HUES6 (cell line): ENCODE results near the gene PRX.

Experiments used
- H3K27ac ChIP-seq: 2 replicates; pipeline ENCODE4 v1.7.0; 2013; ENCODE audit warnings: low read depth, mild to moderate bottlenecking, low read length, inconsistent platforms
- H3K27me3 ChIP-seq: 2 replicates; pipeline ENCODE4 v1.6.1; 2013; ENCODE audit warnings: low read length; ENCODE audit not compliant: control insufficient read depth, insufficient read depth
- H3K36me3 ChIP-seq: 2 replicates; pipeline ENCODE4 v1.6.1; 2013; ENCODE audit warnings: low read length; ENCODE audit not compliant: control insufficient read depth, insufficient read depth
- H3K4me1 ChIP-seq: 2 replicates; pipeline ENCODE4 v1.6.1; 2013; ENCODE audit warnings: low read length; ENCODE audit not compliant: control insufficient read depth, insufficient read depth
- H3K4me3 ChIP-seq: 2 replicates; pipeline ENCODE4 v1.5.1; 2013; ENCODE audit warnings: low read depth, low read length
- H3K9ac ChIP-seq: one replicate; pipeline ENCODE4 v1.6.1; 2013; ENCODE audit warnings: mild to moderate bottlenecking, low read length
- H3K9me3 ChIP-seq: 2 replicates; pipeline ENCODE4 v1.6.1; 2013; ENCODE audit warnings: low read depth, low read length; ENCODE audit not compliant: control insufficient read depth, insufficient read depth

The PRX gene

GRCh38 chr19:40369797-40370196 is 43.4 kb downstream of the PRX start:
- peaks cover 61% of the 10 kb centered on the region for H3K36me3 ChIP-seq
- no peaks in the 10 kb centered on the region for H3K9me3 ChIP-seq
- no peaks in the 10 kb centered on the region for H3K27me3 ChIP-seq
- peaks cover 21% of the 10 kb centered on the region for H3K4me1 ChIP-seq
- no peak overlapping the region for H3K9ac ChIP-seq
- H3K4me3 ChIP-seq: no peak overlapping the region
- H3K27ac ChIP-seq: no peak overlapping the region

DNA sequence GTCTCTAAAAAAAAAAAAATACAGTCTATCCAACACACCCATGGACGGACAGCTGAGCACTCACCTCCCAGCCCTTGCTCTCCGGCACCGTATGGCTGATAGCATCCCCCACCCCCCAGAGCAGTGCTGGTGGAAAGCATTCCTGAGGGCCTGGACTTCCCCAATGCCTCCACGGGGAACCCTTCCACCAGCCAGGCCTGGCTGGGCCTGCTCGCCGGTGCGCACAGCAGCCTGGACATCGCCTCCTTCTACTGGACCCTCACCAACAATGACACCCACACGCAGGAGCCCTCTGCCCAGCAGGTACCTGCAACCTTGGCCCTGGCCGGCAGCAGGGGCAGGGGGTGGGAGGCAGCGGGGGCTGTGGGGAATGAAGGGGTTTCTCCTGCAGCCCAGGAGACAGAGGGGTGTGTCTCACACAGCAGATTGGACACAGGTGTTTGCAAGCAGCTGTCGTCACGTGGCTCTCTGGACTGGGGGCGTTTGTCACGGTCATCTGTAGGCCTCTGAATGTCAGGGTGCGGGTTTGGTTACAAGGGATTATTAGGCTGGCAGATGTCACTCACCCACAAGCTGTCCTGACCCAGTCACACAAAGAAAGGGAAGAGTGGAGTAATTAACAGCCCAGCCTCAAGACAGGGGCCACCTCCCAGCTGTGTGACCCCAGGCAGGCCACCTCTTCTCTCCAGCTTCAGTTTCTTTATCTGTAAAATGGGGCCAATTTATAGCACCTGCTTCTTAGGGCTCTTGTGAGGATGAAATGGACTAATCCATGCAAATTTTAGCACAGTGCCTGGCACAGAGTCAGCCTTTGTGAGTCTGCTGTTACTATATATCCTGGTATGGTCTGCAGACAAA is 45.4 kb downstream of the PRX start:
- Histone ChIP-seq H3K4me1 (peaks cover 21% of the 10 kb centered on the region), H3K9ac (no peak overlapping the region), H3K27me3 (no peaks in the 10 kb centered on the region), H3K9me3 (no peaks in the 10 kb centered on the region), H3K4me3 (no peak overlapping the region), H3K27ac (no peak overlapping the region), H3K36me3 (peaks cover 47% of the 10 kb centered on the region)

GRCh38 chr19:40366697-40367561 is 46.2 kb downstream of the PRX start:
- Histone ChIP-seq H3K9ac (peak overlapping the region; percentile 64), H3K4me3 (peak overlapping the region; percentile 77), H3K9me3 (no peaks in the 10 kb centered on the region), H3K27ac (peak overlapping the region; percentile 20; the same call in 1 of the 2 replicates), H3K4me1 (peaks cover 21% of the 10 kb centered on the region), H3K27me3 (no peaks in the 10 kb centered on the region), H3K36me3 (peaks cover 40% of the 10 kb centered on the region)

- H3K9ac ChIP-seq: peak overlapping the region; percentile 77
- peak overlapping the region; percentile 45; the same call in 1 of the 2 replicates for H3K27ac ChIP-seq
Observed at GRCh38 chr19:40365613-40366401, 47.4 kb downstream of the PRX start.

GRCh38 chr19:40365010-40365409 is 48.2 kb downstream of the PRX start:
- peaks cover 21% of the 10 kb centered on the region for H3K4me1 ChIP-seq
- no peaks in the 10 kb centered on the region for H3K27me3 ChIP-seq
- no peak overlapping the region for H3K9ac ChIP-seq
- H3K9me3 ChIP-seq: no peaks in the 10 kb centered on the region
- no peak overlapping the region for H3K27ac ChIP-seq
- H3K36me3 ChIP-seq: peaks cover 22% of the 10 kb centered on the region
- H3K4me3 ChIP-seq: peak overlapping the region; percentile 77

More at GRCh38 chr19:40365613-40366401, 47.4 kb downstream of the PRX start:
- peak overlapping the region; percentile 77 for H3K4me3 ChIP-seq
- H3K36me3 ChIP-seq: peaks cover 28% of the 10 kb centered on the region
- H3K27me3 ChIP-seq: no peaks in the 10 kb centered on the region
- H3K9me3 ChIP-seq: no peaks in the 10 kb centered on the region
- H3K4me1 ChIP-seq: peaks cover 21% of the 10 kb centered on the region

- H3K27me3 ChIP-seq: no peaks in the 10 kb centered on the region
- H3K36me3 ChIP-seq: peaks cover 10% of the 10 kb centered on the region
- H3K27ac ChIP-seq: no peak overlapping the region
- H3K9ac ChIP-seq: no peak overlapping the region
- H3K4me1 ChIP-seq: peaks cover 21% of the 10 kb centered on the region
- H3K9me3 ChIP-seq: no peaks in the 10 kb centered on the region
- no peak overlapping the region for H3K4me3 ChIP-seq
Observed at GRCh38 chr19:40363069-40363468, 50.1 kb downstream of the PRX start.

- H3K27ac ChIP-seq: no peak overlapping the region
- H3K9me3 ChIP-seq: no peaks in the 10 kb centered on the region
- H3K9ac ChIP-seq: no peak overlapping the region
- peaks cover 1% of the 10 kb centered on the region for H3K36me3 ChIP-seq
- H3K4me1 ChIP-seq: peaks cover 17% of the 10 kb centered on the region
- H3K4me3 ChIP-seq: no peak overlapping the region
- no peaks in the 10 kb centered on the region for H3K27me3 ChIP-seq
Observed at GRCh38 chr19:40362160-40362559, 51.0 kb downstream of the PRX start.

GRCh38 chr19:40360708-40361241 is 52.4 kb downstream of the PRX start:
- Histone ChIP-seq H3K27ac (no peak overlapping the region), H3K9ac (no peak overlapping the region), H3K27me3 (no peaks in the 10 kb centered on the region), H3K36me3 (no peaks in the 10 kb centered on the region), H3K9me3 (no peaks in the 10 kb centered on the region), H3K4me3 (no peak overlapping the region), H3K4me1 (peaks cover 5% of the 10 kb centered on the region; the same call in 1 of the 2 replicates)

DNA sequence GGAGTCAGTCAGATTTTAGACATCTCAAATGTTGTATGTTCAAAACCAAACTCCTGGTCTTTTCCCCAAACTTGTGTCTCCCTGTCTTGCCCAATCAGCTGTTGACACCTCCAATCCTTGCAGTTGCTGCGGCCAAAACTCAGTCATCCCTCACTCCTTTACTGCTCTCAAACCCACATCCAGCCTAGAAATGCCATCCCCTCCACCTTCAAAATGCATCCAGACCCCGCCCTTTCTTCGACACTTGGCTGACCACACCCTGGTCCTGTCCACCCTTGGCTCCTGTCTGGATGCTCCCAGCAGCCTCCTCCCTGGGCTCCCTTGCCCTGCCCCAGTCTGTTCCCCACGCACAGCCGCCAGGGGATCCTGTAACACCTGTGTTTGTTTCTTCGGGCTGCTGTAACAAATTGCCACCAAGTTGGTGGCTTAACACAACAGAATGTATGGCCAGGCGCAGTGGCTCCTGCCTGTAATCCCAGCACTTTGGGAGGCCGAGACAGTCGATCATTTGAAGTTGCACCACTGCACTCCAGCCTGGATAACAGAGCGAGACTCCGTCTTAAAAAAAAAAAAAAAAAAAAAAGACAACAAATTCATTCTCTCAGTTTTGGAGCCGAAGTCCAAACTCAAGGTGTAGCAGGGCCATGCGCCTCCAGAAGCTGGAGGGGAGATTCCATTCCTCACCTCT is 53.0 kb downstream of the PRX start:
- H3K27me3 ChIP-seq: no peaks in the 10 kb centered on the region
- no peaks in the 10 kb centered on the region for H3K36me3 ChIP-seq
- H3K27ac ChIP-seq: no peak overlapping the region

DNA sequence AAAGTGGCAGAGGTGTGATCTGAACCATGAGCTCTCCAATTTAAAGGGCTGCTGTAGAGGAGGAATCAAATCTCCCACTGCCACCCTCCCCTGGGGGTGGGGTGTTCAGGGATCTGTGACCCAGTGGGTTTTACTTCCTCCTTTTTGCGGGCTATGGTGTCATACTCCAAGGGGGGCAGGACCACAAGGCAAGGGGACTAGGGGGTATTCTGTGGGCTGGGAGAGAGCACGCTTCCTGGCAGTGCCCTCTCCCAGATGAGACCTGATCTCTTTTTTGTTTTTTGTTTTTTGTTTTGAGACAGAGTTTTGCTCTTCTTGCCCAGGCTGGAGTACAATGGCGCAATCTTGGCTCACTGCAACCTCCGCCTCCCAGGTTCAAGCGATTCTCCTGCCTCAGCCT is 54.4 kb downstream of the PRX start:
- H3K9ac ChIP-seq: no peak overlapping the region
- H3K9me3 ChIP-seq: no peaks in the 10 kb centered on the region
- H3K4me3 ChIP-seq: no peak overlapping the region
- H3K36me3 ChIP-seq: no peaks in the 10 kb centered on the region
- no peaks in the 10 kb centered on the region for H3K4me1 ChIP-seq
- H3K27me3 ChIP-seq: no peaks in the 10 kb centered on the region
- no peak overlapping the region for H3K27ac ChIP-seq

More for the DNA sequence above, 53.0 kb downstream of the PRX start:
- Histone ChIP-seq H3K4me1 (peaks cover 2% of the 10 kb centered on the region; the same call in 1 of the 2 replicates), H3K9ac (no peak overlapping the region), H3K9me3 (no peaks in the 10 kb centered on the region), H3K4me3 (no peak overlapping the region)
